DND-41 (cell line): Measurements from ENCODE around the gene OR8B2.

Experiments used
- ATAC-seq: fragments of 200-7000 bp; cut with Tn5 transposase; 3 replicates; pipeline ENCODE4 v1.9.1; 2021; ENCODE audit warnings: low read depth; ENCODE audit not compliant: insufficient read depth
- DNase-seq: peaks from one replicate; pipeline ENCODE4 v3.0.0-alpha.2; 2020
- H2AFZ ChIP-seq: 2 replicates; pipeline ENCODE4 v1.6.0; 2012; ENCODE audit warnings: low read depth, low read length
- H3K27ac ChIP-seq: 2 replicates; pipeline ENCODE4 v1.5.1; 2012; ENCODE audit warnings: low read length, inconsistent platforms
- H3K27me3 ChIP-seq: fragments of 200-600 bp; sonication (generic); 2 replicates; pipeline ENCODE4 v1.6.0; 2012; ENCODE audit warnings: low read length, mild to moderate bottlenecking, inconsistent platforms; ENCODE audit not compliant: insufficient read depth, poor library complexity
- H3K36me3 ChIP-seq: 2 replicates; pipeline ENCODE4 v1.5.1; 2012; ENCODE audit warnings: low read length, inconsistent platforms; ENCODE audit not compliant: insufficient read depth
- H3K4me1 ChIP-seq: 2 replicates; pipeline ENCODE4 v1.5.1; 2012; ENCODE audit warnings: mild to moderate bottlenecking, low read length; ENCODE audit not compliant: insufficient read depth
- H3K4me2 ChIP-seq: 2 replicates; pipeline ENCODE4 v1.6.0; 2012; ENCODE audit warnings: mild to moderate bottlenecking, moderate library complexity, low read length, inconsistent platforms; ENCODE audit not compliant: insufficient read depth
- H3K4me3 ChIP-seq, 2 experiments: fragments of 200-600 bp in 1 of 2; shearing (Covaris generic) in 1 of 2; 2 replicates each; pipeline ENCODE4 v1.5.1; 2012 to 2016; ENCODE audit warnings: inconsistent platforms in 2 of 2, low read length in 2 of 2, mild to moderate bottlenecking in 2 of 2, low read depth in 1 of 2, moderate library complexity in 1 of 2
- H3K79me2 ChIP-seq: 2 replicates; pipeline ENCODE4 v1.6.0; 2012; ENCODE audit warnings: low read length, inconsistent platforms; ENCODE audit not compliant: insufficient read depth
- H3K9ac ChIP-seq: 2 replicates; pipeline ENCODE4 v1.6.0; 2012; ENCODE audit warnings: low read depth, mild to moderate bottlenecking, inconsistent platforms, low read length, moderate library complexity
- H3K9me3 ChIP-seq: 2 replicates; pipeline ENCODE4 v1.5.1; 2012; ENCODE audit warnings: low read length, moderate library complexity, mild to moderate bottlenecking, inconsistent platforms; ENCODE audit not compliant: insufficient read depth, severe bottlenecking
- H4K20me1 ChIP-seq: 2 replicates; pipeline ENCODE4 v1.6.0; 2012; ENCODE audit warnings: low read length; ENCODE audit not compliant: insufficient read depth
- CTCF ChIP-seq: IDR thresholded peaks from 2 replicates; pipeline ENCODE4 v1.5.1; 2012; ENCODE audit warnings: borderline replicate concordance, low read length, moderate library complexity, mild to moderate bottlenecking; ENCODE audit not compliant: poor library complexity, severe bottlenecking; ENCODE audit errors: extremely low read depth
- EZH2 ChIP-seq: IDR thresholded peaks from 3 replicates; pipeline ENCODE4 v1.6.1; 2012; ENCODE audit warnings: borderline replicate concordance, low read depth, mild to moderate bottlenecking, moderate library complexity, low read length, inconsistent platforms; ENCODE audit not compliant: severe bottlenecking

The OR8B2 gene

DNA sequence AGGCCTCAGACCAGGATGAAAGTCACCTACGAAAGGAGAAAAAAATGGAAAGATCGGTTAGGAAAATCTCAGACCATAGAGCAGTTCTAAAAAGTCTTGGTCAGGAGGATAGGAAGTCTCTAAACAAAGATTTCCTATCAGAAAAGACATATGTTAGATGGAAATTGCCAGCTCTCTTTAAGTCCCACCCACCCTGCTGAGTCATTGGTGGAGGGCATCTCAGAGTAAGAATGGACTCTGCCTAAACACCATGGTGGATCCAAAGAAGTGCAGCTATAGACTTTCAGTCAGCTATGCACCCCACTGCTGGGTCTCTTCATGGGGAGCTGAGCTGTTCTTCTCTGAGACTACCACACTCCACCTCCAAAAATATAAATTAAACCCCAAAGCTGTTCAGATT, 3.7 kb downstream of the OR8B2 start:
- TF ChIP-seq EZH2: no peak
- TF ChIP-seq CTCF: no peak
- H2AFZ ChIP-seq: no peak overlapping the region

DNA sequence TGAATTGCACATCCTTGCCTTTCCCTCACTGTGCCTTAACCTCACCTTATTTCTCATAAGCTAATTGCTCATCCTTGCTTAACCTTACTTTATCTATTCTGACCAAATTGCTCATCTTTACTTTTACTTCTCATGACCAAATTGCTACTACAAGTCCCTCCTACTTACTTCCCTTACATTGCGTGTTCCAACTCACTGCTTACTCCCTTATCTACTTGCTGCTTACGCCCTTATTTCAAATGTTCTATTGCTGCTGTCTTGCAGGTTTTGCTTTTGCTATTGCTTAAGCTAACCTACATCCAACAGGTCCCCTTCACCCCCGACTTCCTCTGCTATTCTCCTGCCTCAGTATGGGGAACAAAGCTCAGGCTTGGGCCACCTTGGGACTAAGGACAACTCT, 8.0 kb downstream of the OR8B2 start:
- Histone ChIP-seq H3K79me2 (no peaks in the 10 kb centered on the region), H3K9me3 (no peaks in the 10 kb centered on the region), H3K4me3 (no peak overlapping the region), H3K4me2 (no peak overlapping the region), H3K27ac (no peak overlapping the region), H3K27me3 (peaks cover 4% of the 10 kb centered on the region), H4K20me1 (no peaks in the 10 kb centered on the region), H3K4me1 (no peaks in the 10 kb centered on the region), H2AFZ (no peak overlapping the region), H3K36me3 (no peaks in the 10 kb centered on the region), H3K9ac (no peak overlapping the region)
- DNase-seq (no peak), ATAC-seq (no peak)
- TF ChIP-seq CTCF: no peak
- no peak for TF ChIP-seq EZH2

More for the DNA sequence above, 3.7 kb downstream of the OR8B2 start:
- Histone ChIP-seq H3K4me2 (no peak overlapping the region), H3K36me3 (no peaks in the 10 kb centered on the region), H3K4me3 (no peak overlapping the region), H3K9me3 (no peaks in the 10 kb centered on the region), H3K9ac (no peak overlapping the region), H3K27me3 (no peaks in the 10 kb centered on the region), H3K79me2 (no peaks in the 10 kb centered on the region), H4K20me1 (no peaks in the 10 kb centered on the region), H3K4me1 (no peaks in the 10 kb centered on the region), H3K27ac (no peak overlapping the region)
- ATAC-seq (no peak), DNase-seq (no peak)

DNA sequence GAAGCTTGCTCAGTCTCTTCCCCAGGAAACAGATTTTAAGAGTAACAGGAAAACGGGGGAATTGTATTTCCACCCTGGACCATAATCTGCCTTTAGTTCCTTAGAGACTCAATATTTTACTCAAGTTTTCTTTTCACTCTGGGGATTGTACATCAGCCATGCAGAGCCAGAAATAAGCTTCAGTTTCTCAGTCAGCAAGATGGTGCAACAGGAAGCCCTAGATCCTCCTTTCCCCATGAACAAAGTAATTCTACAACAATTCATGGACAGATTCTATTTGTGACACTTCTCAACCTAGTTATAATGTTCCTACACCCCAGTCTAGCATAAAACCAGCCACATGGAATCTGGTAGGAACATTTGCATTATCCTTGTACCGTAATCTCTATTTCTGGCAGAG, 24.7 kb downstream of the OR8B2 start:
- no peak overlapping the region for H3K4me2 ChIP-seq
- H3K4me3 ChIP-seq: no peak overlapping the region
- no peaks in the 10 kb centered on the region for H4K20me1 ChIP-seq
- no peaks in the 10 kb centered on the region for H3K79me2 ChIP-seq
- H3K27me3 ChIP-seq: peaks cover 4% of the 10 kb centered on the region
- no peaks in the 10 kb centered on the region for H3K36me3 ChIP-seq
- no peak overlapping the region for H3K9ac ChIP-seq
- H3K27ac ChIP-seq: no peak overlapping the region
- TF ChIP-seq CTCF (no peak), EZH2 (no peak)
- no peaks in the 10 kb centered on the region for H3K4me1 ChIP-seq
- no peaks in the 10 kb centered on the region for H3K9me3 ChIP-seq
- no peak for DNase-seq
- no peak for ATAC-seq
- H2AFZ ChIP-seq: no peak overlapping the region
